Activated CD4-positive, alpha-beta memory T cell treated with anti-CD3 and anti-CD28 coated beads for 36 hours (primary cell): ENCODE results near the gene DFFB. TPM values are rescaled to one million over a fixed set of nuclear protein-coding genes. Genes with fewer than 3 reads are reported as not detected.

Source experiments
- CTCF ChIA-PET: fragments of 350-600 bp; sonication (Branson Sonifier 250); formaldehyde crosslinking; loops from one replicate; lab custom pipeline; 2021; ENCODE audit warnings: antibody characterized with exemption, inconsistent platforms; lab: Charles Lee
- POLR2A ChIA-PET: fragments of 350-600 bp; sonication (Branson Sonifier 250); formaldehyde crosslinking; loops from one replicate; lab custom pipeline; 2021; ENCODE audit warnings: antibody characterized with exemption; lab: Charles Lee
- DNase-seq: peaks from one replicate; pipeline ENCODE4 v3.0.0-alpha.2; 2020
- H3K27ac Mint-ChIP-seq: one replicate; pipeline ENCODE4 v1.8.0; 2021; ENCODE audit warnings: mixed read lengths
- H3K27me3 Mint-ChIP-seq: one replicate; pipeline ENCODE4 v1.8.0; 2021; ENCODE audit warnings: mixed read lengths
- H3K36me3 Mint-ChIP-seq: one replicate; pipeline ENCODE4 v1.8.0; 2021; ENCODE audit warnings: mixed read lengths
- H3K4me1 Mint-ChIP-seq: one replicate; pipeline ENCODE4 v1.8.0; 2021; ENCODE audit warnings: low read depth, mixed read lengths
- H3K4me3 Mint-ChIP-seq: one replicate; pipeline ENCODE4 v1.8.0; 2021; ENCODE audit warnings: mild to moderate bottlenecking, mixed read lengths
- H3K9me3 Mint-ChIP-seq: one replicate; pipeline ENCODE4 v1.8.0; 2021; ENCODE audit warnings: mixed read lengths
- intact Hi-C: fragments of 100-400 bp; cut with micrococcal nuclease; formaldehyde crosslinking; loops from one replicate; pipeline ENCODE4 v1.15.1; 2023
- total RNA-seq, 2 experiments: library from RNA; stranded (reverse); gene quantifications; one replicate each; pipeline ENCODE4 v1.2.3, GENCODE V29; 2021

DFFB gene
- total RNA-seq, 2 experiments from 2014 or later = 7.5 to 8.3 TPM

DNA sequence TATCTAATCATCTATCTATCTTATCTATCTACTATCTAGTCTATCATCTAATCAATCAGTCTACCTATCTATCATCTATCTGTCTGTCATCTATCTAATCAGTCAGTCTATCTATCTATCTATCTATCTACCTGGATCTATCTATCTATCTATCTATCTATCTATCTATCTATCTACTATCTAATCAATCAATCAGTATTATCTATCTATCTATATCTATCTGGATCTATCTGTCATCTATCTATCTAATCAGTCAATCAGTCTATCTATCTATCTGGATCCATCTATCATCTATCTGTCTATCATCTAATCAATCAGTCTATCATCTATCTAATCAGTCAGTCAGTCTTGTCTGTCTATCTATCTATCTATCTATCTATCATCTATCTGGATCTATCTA, 69.7 kb downstream of the DFFB start:
- H3K4me1 Mint-ChIP-seq = peaks cover 7% of the 10 kb centered on the region
- no peak overlapping the region for H3K4me3 Mint-ChIP-seq
- H3K9me3 Mint-ChIP-seq = peaks cover 6% of the 10 kb centered on the region
- no peak for DNase-seq
- H3K27me3 Mint-ChIP-seq = peaks cover 8% of the 10 kb centered on the region
- intact Hi-C loops = no loop called here
- H3K27ac Mint-ChIP-seq = no peak overlapping the region
- no peaks in the 10 kb centered on the region for H3K36me3 Mint-ChIP-seq
- ChIA-PET CTCF (no interaction called here), POLR2A (no interaction called here)

DNA sequence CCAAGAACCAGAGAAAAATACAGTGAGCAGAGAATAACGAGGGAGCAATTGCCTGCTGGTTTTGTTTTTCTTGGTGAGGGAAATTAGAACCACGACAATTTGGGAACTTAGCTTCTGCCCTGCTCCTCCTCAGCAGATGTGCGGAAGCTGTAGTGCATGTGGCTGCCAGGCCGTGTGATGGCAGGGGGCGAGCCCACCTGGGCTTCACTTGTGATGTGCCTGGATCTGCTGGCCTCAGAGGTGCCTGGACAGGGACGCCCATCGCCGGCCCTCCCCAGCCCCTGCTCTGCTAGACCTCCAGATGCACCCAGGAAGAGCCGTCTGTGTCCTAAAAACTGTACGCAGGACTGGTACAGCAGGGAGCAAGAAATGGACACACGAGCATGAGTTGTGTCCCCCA, 71.3 kb downstream of the DFFB start:
- no peak overlapping the region for H3K4me3 Mint-ChIP-seq
- peaks cover 6% of the 10 kb centered on the region for H3K9me3 Mint-ChIP-seq
- no peak overlapping the region for H3K27ac Mint-ChIP-seq
- no peak for DNase-seq
- H3K4me1 Mint-ChIP-seq = no peaks in the 10 kb centered on the region
- intact Hi-C loops = no loop called here
- ChIA-PET POLR2A (no interaction called here), CTCF (no interaction called here)
- H3K36me3 Mint-ChIP-seq = no peaks in the 10 kb centered on the region
- H3K27me3 Mint-ChIP-seq = peaks cover 8% of the 10 kb centered on the region

DNA sequence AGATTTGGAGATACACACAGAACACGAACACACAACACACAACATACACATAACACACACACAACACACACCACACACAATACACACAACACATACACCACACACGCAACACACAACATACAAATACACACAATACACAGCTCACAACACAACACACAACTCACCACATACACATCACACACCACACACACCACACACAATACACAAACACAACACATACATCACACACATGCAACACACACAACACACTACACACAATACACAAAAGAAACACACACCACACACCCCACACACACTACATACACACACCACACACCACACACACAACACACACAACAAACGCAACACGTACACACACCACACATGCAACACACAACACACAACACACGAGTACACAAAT, 71.8 kb downstream of the DFFB start:
- Mint-ChIP-seq H3K36me3 (no peaks in the 10 kb centered on the region), H3K27me3 (peaks cover 8% of the 10 kb centered on the region), H3K9me3 (peaks cover 6% of the 10 kb centered on the region), H3K27ac (no peak overlapping the region), H3K4me1 (no peaks in the 10 kb centered on the region), H3K4me3 (no peak overlapping the region)
- intact Hi-C loops = no loop called here
- ChIA-PET POLR2A (no interaction called here), CTCF (no interaction called here)
- no peak for DNase-seq

DNA sequence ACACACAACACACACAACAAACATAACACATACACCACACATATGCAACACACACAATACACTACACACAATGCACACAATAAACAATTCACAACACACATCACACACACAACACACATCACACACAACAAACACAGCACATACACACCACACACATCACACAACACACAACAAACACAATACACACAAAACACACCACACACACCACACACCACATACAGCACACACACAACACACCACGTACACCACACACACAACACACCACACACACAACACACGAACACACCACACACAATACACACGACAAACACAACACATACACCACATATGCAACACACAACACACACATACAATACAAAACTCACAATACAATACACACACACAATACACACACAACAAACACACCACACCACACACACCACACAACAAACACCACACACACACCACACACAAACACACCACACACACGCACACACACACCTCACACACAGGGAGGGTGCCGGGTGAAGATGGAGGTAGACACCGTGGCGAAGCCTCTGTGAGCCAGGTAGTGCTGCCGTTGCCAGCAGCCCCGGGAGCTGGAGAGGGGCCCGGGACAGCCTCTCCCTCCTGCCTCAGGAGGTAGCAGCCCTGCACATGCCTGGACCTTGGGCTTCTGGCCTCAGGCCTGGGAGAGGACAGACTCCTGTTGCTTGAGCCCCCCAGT, 73.2 kb downstream of the DFFB start:
- H3K4me1 Mint-ChIP-seq = no peaks in the 10 kb centered on the region
- H3K4me3 Mint-ChIP-seq = no peak overlapping the region
- H3K36me3 Mint-ChIP-seq = no peaks in the 10 kb centered on the region
- DNase-seq = no peak
- H3K27ac Mint-ChIP-seq = no peak overlapping the region
- intact Hi-C loops = no loop called here
- ChIA-PET CTCF (no interaction called here), POLR2A (no interaction called here)
- H3K9me3 Mint-ChIP-seq = peaks cover 6% of the 10 kb centered on the region
- H3K27me3 Mint-ChIP-seq = peaks cover 17% of the 10 kb centered on the region

DNA sequence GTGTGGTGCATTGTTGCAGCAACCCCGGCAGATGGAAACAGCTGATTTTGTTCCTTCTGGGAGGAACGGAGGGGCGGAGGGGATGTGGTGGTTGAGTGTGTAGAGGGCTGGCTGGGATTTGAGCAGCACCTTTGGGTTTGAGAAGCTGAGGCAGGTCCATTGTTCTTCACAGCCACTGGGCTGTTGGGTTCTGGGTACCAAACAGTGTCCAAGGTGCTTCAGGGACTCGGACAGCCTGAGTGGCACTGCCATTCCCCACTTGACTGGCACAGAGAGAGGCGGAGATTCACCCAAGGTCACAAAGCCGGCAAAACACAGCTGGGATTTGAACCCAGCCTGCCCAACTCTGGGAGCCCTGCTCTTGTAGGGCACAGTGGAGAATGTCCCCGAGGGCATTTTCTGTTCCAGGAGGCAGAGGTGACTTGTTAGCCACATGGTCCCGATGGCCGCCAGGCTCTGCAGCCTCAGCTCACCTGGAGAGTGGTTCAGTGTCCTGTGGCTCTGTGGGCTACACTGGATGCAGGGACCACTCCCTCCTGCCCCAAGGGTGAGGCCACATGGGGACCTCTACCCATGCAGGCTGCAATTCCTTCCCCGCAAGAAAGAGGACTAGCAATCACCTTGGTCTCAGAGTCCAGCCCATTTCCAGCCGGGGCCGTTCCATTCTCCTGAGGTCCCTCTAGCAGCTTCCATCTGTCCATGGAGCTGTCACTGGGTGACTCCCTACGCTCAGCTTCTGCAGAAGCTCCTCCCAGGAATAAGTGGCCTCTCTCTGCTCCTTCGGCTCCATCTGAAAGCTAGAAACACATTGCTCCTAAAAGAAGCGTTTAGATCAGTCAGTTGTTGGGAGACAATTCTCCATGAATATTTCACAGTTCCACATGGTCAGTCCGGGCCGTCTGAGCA, 74.0 kb downstream of the DFFB start:
- CTCF ChIA-PET = no interaction called here
- DNase-seq = no peak
- Mint-ChIP-seq H3K27ac (no peak overlapping the region), H3K36me3 (no peaks in the 10 kb centered on the region), H3K4me1 (no peaks in the 10 kb centered on the region), H3K9me3 (peaks cover 6% of the 10 kb centered on the region), H3K4me3 (no peak overlapping the region), H3K27me3 (peaks cover 12% of the 10 kb centered on the region)
- POLR2A ChIA-PET = no interaction called here
- intact Hi-C loops = no loop called here

DNA sequence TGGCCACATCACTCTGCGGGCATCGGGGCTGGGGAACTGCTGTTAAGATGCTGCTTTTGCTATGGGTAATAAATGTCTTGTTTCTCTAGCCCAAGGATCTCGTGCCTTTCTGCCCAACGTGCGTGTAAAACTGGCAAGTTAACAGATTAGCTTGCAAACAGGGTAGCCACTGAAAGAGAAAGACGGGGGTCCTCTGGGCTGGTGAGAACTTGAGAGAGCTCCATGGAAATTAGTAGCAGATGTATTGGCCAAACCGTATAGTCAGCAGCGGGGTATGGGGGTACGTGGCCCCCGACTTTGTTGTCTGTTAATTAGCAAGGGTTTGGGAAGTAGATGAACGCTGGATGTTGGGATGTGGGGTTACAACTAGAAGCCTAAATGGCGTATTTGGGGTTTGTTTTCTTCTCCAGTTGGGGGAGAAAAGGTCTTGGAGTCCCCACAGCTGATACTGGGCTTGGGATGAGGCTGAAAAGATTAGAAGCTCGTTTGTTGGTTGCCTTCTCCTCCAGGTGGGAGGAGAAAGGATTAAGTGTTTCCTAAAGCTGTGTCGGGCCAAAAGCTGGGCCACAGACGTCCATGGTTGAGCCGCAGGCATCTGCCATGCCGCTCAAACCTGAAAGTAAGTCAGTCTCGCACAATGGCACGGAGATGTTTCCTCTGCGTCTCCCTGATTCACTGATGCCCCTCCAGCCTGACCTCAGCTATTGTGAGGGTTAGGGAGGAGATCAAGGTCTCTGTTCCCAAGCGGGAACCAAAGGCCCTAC, 75.1 kb downstream of the DFFB start:
- peaks cover 11% of the 10 kb centered on the region for H3K27me3 Mint-ChIP-seq
- H3K4me1 Mint-ChIP-seq = no peaks in the 10 kb centered on the region
- intact Hi-C loops = no loop called here
- DNase-seq = no peak
- H3K36me3 Mint-ChIP-seq = peaks cover 4% of the 10 kb centered on the region
- CTCF ChIA-PET = no interaction called here
- POLR2A ChIA-PET = no interaction called here
- H3K4me3 Mint-ChIP-seq = no peak overlapping the region
- peaks cover 13% of the 10 kb centered on the region for H3K9me3 Mint-ChIP-seq
- no peak overlapping the region for H3K27ac Mint-ChIP-seq

Other genes starting within 250 kb of the DFFB start
- gene MEGF6, start 246.0 kb upstream of the DFFB start, total RNA-seq = 1 to 10 TPM; 6.8 to 9.8 TPM
- 10 to 100 TPM in 1 of 2 experiments, 1 to 10 TPM in 1; 9.2 to 10.4 TPM for gene TPRG1L, start 232.5 kb upstream of the DFFB start, total RNA-seq
- gene WRAP73, start 207.4 kb upstream of the DFFB start, total RNA-seq = 10 to 100 TPM; 34.5 to 34.6 TPM
- gene TP73, start 205.0 kb upstream of the DFFB start, total RNA-seq = under 1 TPM; 0.62 to 0.65 TPM
- not detected for gene CCDC27, start 105.0 kb upstream of the DFFB start, total RNA-seq
- gene SMIM1, start 84.7 kb upstream of the DFFB start, total RNA-seq = 1 to 10 TPM; 2.5 to 2.9 TPM
- gene LRRC47, start 61.0 kb upstream of the DFFB start, total RNA-seq = 10 to 100 TPM; 26.1 to 29.2 TPM
- gene CEP104, start 265 bp upstream of the DFFB start, total RNA-seq = 10 to 100 TPM; 29.0 to 32.8 TPM
- 10 to 100 TPM; 32.8 to 33.5 TPM for gene C1orf174, start 42.8 kb downstream of the DFFB start, total RNA-seq